LNCAP (cell line): ENCODE data around the gene ZNF784.

Source experiments
- TF ChIP-seq, protein P1 (sequence below): fragments of 450-650 bp; IDR thresholded peaks from 2 replicates; pipeline ENCODE4 v1.5.1; 2017; ENCODE audit warnings: mild to moderate bottlenecking

ZNF784 gene

DNA sequence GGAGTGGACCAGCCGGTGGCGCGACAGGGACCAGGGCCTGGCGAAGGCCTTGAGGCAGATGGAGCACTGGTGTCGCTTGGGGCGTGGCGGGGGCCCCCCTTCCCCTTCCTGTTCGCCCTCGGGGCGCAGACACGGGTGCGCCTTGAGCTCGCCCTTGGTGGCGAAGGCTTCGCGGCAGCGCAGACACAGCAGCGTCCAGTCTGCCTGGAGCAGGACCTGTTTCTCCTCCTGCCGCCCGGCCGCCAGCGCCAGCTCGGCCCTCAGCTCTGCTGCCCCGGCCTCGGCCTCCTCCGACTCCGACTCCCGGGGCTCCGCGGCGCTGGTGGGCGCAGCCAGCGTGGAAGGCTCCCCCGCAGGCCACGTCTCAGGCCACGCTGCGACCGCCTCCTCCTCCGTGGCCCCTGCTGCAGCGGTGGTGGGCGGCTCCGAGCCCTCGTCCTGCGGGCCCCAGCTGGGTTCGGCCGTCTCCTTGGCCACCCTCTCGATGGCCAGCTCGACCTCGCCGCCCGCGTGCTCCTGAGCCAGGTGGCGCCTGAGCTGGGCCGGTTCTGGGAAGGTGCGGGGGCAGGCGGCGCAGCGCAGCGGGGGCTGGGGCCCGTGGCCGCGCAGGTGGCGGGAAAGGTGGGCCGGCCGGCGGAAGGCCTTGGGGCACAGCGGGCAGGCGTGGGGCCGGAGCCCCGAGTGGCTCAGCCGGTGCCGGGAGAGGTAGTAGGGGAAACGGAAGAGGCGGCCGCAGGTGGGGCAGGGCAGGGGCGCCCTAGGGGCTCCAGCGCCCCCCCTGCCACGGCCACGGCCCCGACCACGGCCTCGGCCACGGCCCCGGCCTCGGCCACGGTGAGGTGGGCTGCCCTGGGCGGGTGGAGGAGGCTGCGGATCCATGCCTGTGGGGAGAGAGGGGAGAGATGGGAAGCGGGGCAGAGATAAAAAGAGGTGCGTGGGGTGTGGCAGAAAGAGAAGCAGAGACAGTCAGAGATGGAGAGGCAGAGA, 45.3 kb downstream of the ZNF784 start:
- TF ChIP-seq, protein P1, sequence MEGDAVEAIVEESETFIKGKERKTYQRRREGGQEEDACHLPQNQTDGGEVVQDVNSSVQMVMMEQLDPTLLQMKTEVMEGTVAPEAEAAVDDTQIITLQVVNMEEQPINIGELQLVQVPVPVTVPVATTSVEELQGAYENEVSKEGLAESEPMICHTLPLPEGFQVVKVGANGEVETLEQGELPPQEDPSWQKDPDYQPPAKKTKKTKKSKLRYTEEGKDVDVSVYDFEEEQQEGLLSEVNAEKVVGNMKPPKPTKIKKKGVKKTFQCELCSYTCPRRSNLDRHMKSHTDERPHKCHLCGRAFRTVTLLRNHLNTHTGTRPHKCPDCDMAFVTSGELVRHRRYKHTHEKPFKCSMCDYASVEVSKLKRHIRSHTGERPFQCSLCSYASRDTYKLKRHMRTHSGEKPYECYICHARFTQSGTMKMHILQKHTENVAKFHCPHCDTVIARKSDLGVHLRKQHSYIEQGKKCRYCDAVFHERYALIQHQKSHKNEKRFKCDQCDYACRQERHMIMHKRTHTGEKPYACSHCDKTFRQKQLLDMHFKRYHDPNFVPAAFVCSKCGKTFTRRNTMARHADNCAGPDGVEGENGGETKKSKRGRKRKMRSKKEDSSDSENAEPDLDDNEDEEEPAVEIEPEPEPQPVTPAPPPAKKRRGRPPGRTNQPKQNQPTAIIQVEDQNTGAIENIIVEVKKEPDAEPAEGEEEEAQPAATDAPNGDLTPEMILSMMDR: no peak

DNA sequence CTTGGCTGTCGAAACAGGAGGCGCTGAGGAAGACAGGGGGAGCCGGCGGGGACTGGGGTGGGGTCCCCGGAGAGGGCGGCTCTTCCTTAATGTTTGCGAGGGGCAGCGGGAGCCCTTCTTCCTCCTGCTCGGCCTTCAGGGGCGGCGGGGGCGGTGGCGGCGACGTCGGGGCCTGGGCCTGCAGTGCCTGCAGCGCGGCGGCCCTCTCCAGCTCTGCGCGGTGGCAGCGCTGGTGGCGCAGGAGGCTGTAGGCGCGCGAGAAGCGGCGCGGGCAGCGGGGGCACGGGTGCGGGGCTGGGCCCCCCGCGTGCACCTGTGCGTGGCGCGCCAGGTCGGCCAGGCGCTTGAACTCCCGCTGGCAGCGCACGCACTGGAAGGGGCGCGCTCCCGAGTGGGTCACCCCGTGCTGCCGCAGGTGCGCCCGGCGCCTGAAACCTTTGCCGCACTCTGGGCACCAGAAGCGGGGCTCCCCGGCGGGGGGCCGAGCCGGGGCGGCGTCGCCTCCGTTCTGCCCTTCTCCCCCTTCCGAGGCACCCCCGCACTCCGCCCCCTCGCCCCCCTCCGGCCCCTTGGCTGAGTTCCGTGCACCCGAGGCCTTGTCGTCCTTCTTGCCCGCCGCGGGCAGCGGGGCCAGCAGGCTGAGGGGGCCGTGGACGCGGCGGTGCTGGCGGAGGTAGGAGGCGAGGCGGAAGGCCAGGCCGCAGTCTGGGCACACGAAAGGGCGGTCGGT, 46.2 kb downstream of the ZNF784 start:
- TF ChIP-seq, protein P1: no peak

DNA sequence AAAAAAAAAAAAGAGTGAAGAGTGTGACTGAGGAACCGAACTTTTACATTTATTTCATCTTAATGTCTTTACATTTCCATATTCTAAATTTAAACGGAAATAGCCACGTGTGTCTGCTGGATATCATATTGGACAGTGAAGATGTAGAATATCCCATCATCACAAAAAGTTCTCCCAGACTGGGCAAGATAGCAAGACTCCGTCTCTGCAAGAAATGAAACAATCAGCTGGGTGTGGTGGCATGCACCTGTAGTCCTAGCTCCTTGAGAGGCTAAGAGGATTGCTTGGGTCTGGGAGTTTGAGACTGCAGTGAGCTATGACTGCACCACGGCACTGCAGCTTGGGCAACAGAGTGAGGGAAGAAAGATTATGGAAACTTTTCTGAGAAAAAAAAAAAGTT, 47.6 kb downstream of the ZNF784 start:
- TF ChIP-seq, protein P1: no peak
